ENCODE data around the gene MLXIP.

- TF ChIP-seq CTCF (IDR thresholded peaks at IDR 0.05) (no peak), POLR2A (IDR thresholded peaks at IDR 0.05) (no peak)
Measured at GRCh38 chr12:122162976-122163375, 84.4 kb downstream of the MLXIP start.
